ENCODE results near the gene TENT4A.

The TENT4A gene

GRCh38 chr5:6743161-6743560 lies 29.9 kb downstream of the TENT4A start:
- H3K79me2 ChIP-seq = peaks cover 14% of the 10 kb centered on the region
- H3K27me3 ChIP-seq (ENCODE audit: control insufficient read depth, insufficient read depth, low read length) = no peaks in the 10 kb centered on the region
- no peaks in the 10 kb centered on the region for H3K9me3 ChIP-seq (ENCODE audit: control insufficient read depth, low read length)
- no peaks in the 10 kb centered on the region for H3K36me3 ChIP-seq (ENCODE audit: control insufficient read depth, insufficient read depth, low read length)
- H3K9ac ChIP-seq = no peak overlapping the region
- H3K4me1 ChIP-seq = no peaks in the 10 kb centered on the region
- H3K27ac ChIP-seq = no peak overlapping the region
- H3K4me3 ChIP-seq (ENCODE audit: low read depth, low read length) = no peak overlapping the region
- H2AFZ ChIP-seq = no peak overlapping the region
- no peak overlapping the region for H3K4me2 ChIP-seq (ENCODE audit: low read length)
- TF ChIP-seq CTCF (IDR thresholded peaks at IDR 0.05) = no peak

- no peak overlapping the region for H3K9ac ChIP-seq
- peaks cover 23% of the 10 kb centered on the region for H3K79me2 ChIP-seq
- H2AFZ ChIP-seq = no peak overlapping the region
- H3K4me3 ChIP-seq (ENCODE audit: low read depth, low read length) = no peak overlapping the region
- no peaks in the 10 kb centered on the region for H3K9me3 ChIP-seq (ENCODE audit: control insufficient read depth, low read length)
- H3K27me3 ChIP-seq (ENCODE audit: control insufficient read depth, insufficient read depth, low read length) = no peaks in the 10 kb centered on the region
- no peak for TF ChIP-seq CTCF (IDR thresholded peaks at IDR 0.05)
- H3K4me1 ChIP-seq = no peaks in the 10 kb centered on the region
- H3K4me2 ChIP-seq (ENCODE audit: low read length) = no peak overlapping the region
- H3K36me3 ChIP-seq (ENCODE audit: control insufficient read depth, insufficient read depth, low read length) = no peaks in the 10 kb centered on the region
- H3K27ac ChIP-seq = no peak overlapping the region
These were observed 31.8 kb downstream of the TENT4A start for GRCh38 chr5:6744841-6745705.

- Histone ChIP-seq H3K27me3 (ENCODE audit: control insufficient read depth, insufficient read depth, low read length) (no peaks in the 10 kb centered on the region), H2AFZ (no peak overlapping the region), H3K4me1 (no peaks in the 10 kb centered on the region), H3K27ac (no peak overlapping the region), H3K36me3 (ENCODE audit: control insufficient read depth, insufficient read depth, low read length) (no peaks in the 10 kb centered on the region), H3K9ac (no peak overlapping the region), H3K4me3 (ENCODE audit: low read depth, low read length) (no peak overlapping the region), H3K9me3 (ENCODE audit: control insufficient read depth, low read length) (no peaks in the 10 kb centered on the region), H3K4me2 (ENCODE audit: low read length) (no peak overlapping the region), H3K79me2 (peaks cover 24% of the 10 kb centered on the region)
- peak; percentile 83 for TF ChIP-seq CTCF (IDR thresholded peaks at IDR 0.05)
These were observed 32.5 kb downstream of the TENT4A start for GRCh38 chr5:6745706-6746222.

- H3K4me1 ChIP-seq = no peaks in the 10 kb centered on the region
- H3K36me3 ChIP-seq (ENCODE audit: control insufficient read depth, insufficient read depth, low read length) = no peaks in the 10 kb centered on the region
- H3K9ac ChIP-seq = no peak overlapping the region
- no peak overlapping the region for H3K27ac ChIP-seq
- H3K4me3 ChIP-seq (ENCODE audit: low read depth, low read length) = no peak overlapping the region
- no peak overlapping the region for H2AFZ ChIP-seq
- H3K27me3 ChIP-seq (ENCODE audit: control insufficient read depth, insufficient read depth, low read length) = no peaks in the 10 kb centered on the region
- H3K9me3 ChIP-seq (ENCODE audit: control insufficient read depth, low read length) = no peaks in the 10 kb centered on the region
- no peak for TF ChIP-seq CTCF (IDR thresholded peaks at IDR 0.05)
- no peak overlapping the region for H3K4me2 ChIP-seq (ENCODE audit: low read length)
- peaks cover 21% of the 10 kb centered on the region for H3K79me2 ChIP-seq
These were observed 33.0 kb downstream of the TENT4A start for GRCh38 chr5:6746244-6746643.

All from parathyroid adenoma (tissue), 2 donors.